ENCODE data around the gene TRAPPC2L. TPM values are rescaled to one million over a fixed set of nuclear protein-coding genes. Genes with fewer than 3 reads are reported as not detected.

Gene TRAPPC2L
- total and polyA plus RNA-seq, 10 donors, result 28.9 to 87.5 (median 41.7) TPM

DNA sequence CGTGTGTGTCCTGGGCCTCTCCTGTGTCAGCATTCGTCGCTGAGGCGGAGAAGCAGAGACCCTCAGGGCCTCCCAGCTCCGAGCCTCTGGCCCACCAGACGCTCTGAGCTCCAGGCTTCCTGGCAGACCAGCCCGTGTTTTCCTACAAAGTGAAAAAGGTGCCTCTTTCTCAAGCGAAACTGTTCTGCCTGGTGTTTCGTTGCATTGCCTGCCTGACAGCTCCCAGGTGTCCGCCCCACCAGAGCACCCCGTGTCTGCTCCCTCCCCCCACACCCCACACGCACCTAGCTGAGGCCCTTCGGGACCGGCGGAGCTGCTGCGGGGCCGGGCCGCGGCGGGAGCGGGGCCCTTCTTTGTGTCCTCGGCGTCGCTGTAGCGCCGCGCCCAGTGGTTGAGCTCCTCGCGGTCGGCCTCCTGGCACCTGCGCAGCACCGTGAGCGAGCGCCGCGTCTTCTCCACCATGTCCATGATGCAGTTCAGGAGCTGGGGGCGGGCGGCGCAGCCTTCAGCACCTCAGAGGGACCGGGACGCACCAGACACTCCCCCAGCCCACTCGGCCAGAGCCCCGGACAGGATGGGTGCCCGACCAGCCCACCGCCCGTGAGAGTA, 24.2 kb downstream of the TRAPPC2L start:
- H3K27ac ChIP-seq, result no peak overlapping the region
- peaks cover 0 to 15% (median 9%) of the 10 kb centered on the region in 6 donors for H3K4me1 ChIP-seq
- intact Hi-C loops (cut with DNase I; ENCODE audit: low total_unique reads), result no loop called here
- WGBS, 5 donors, result 86 to 94% (median 91%) methylated on average over 6 to 46 of the region's 46 CpGs
- peaks cover 0 to 100% (median 88%) of the 10 kb centered on the region in 6 donors for H3K36me3 ChIP-seq
- no peak for DNase-seq
- H3K27me3 ChIP-seq (replicated peaks in 1 of 7), result no peaks in the 10 kb centered on the region
- H3K9me3 ChIP-seq, result no peaks in the 10 kb centered on the region
- TF ChIP-seq POLR2AphosphoS5 (IDR thresholded peaks at IDR 0.05), result peak in 1 of 3 donors; percentile 1
- TF ChIP-seq, protein P1, sequence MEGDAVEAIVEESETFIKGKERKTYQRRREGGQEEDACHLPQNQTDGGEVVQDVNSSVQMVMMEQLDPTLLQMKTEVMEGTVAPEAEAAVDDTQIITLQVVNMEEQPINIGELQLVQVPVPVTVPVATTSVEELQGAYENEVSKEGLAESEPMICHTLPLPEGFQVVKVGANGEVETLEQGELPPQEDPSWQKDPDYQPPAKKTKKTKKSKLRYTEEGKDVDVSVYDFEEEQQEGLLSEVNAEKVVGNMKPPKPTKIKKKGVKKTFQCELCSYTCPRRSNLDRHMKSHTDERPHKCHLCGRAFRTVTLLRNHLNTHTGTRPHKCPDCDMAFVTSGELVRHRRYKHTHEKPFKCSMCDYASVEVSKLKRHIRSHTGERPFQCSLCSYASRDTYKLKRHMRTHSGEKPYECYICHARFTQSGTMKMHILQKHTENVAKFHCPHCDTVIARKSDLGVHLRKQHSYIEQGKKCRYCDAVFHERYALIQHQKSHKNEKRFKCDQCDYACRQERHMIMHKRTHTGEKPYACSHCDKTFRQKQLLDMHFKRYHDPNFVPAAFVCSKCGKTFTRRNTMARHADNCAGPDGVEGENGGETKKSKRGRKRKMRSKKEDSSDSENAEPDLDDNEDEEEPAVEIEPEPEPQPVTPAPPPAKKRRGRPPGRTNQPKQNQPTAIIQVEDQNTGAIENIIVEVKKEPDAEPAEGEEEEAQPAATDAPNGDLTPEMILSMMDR (IDR thresholded peaks at IDR 0.05 in 8 of 11, conservative IDR thresholded peaks at IDR 0.05 in 3 of 11), result no peak
- no peak overlapping the region for H3K4me3 ChIP-seq

DNA sequence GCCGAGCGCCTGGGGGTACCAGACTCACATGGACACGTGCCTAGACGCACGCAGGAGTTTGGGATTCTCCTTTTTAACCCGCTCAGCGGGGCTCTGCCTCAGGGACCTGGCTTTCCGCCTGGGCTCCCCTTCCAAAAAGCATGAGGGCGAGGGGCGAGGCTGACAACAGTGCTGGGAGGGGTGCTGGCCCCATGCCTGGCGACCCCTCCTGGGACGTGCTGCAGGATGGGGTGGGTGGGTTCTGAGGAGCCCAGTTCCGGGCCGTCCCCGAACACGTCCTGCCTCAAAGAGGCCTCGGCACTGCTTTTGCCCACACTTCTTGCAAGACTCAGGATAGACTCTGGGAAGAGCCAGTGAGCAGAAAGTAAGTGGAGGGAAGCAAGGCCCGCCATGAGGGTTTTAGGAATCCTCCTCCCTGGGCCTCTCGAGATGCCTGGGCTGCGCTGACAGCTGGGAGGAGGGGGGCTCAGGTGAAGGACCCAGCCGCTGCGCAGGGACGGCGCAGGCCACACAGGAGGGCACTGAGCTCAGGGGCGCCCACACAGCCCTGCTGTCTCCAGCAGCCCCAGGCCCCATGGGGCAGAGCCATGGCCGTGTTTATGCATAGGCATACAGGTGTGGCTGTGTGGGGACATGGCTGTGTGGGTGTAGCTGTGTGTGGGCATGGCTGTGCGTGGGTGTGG, 24.9 kb downstream of the TRAPPC2L start:
- Histone ChIP-seq H3K9me3 (no peaks in the 10 kb centered on the region), H3K36me3 (peaks cover 0 to 100% (median 89%) of the 10 kb centered on the region in 6 donors), H3K4me3 (no peak overlapping the region), H3K27ac (peak overlapping the region in 1 of 8 donors; percentile 30), H3K27me3 (replicated peaks in 1 of 7) (no peaks in the 10 kb centered on the region), H3K4me1 (peaks cover 0 to 16% (median 4%) of the 10 kb centered on the region in 6 donors)
- no peak for TF ChIP-seq POLR2A (IDR thresholded peaks at IDR 0.05)
- TF ChIP-seq POLR2AphosphoS5 (IDR thresholded peaks at IDR 0.05), result no peak
- TF ChIP-seq, protein P1 (IDR thresholded peaks at IDR 0.05 in 8 of 11, conservative IDR thresholded peaks at IDR 0.05 in 3 of 11), result no peak
- intact Hi-C loops (cut with DNase I; ENCODE audit: low total_unique reads), result no loop called here
- WGBS, 5 donors, result 92 to 97% (median 95%) methylated on average over 21 to 27 of the region's 27 CpGs
- DNase-seq, result no peak

DNA sequence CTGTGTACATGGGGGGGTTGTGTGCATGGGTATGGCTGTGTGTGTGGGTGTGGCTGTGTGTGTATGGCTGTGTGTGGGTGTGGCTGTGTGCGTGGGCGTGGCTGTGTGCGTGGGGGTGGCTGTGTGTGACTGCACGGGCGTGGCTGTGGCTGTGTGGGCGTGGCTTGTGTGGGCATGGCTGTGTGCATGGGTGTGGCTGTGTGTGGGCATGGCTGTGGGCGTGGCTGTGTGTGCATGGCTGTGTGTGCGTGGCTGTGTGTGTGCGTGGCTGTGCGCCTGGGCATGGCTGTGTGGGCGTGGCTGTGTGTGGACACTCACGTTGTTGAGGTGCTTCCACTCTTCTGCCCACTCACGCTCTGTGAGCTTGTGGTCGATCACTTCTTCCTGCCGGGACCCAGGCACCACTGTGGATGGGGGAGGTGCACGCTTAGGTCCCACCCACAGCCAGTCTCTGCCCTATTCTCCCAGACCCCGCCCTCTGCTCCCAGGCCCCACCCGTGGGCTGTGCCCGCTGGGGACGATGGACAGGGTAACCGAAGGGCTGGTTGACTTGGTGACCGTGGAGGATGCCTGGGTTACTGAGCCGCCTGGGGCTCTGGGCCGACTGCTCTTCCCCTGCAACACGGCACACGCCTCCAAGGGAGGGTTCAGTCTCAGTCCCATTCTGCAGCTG, 25.6 kb downstream of the TRAPPC2L start:
- Histone ChIP-seq H3K36me3 (peaks cover 0 to 100% (median 88%) of the 10 kb centered on the region in 6 donors), H3K4me3 (no peak overlapping the region), H3K9me3 (no peaks in the 10 kb centered on the region), H3K27ac (peak overlapping the region in 1 of 8 donors; percentile 30), H3K4me1 (peaks cover 0 to 19% (median 6%) of the 10 kb centered on the region in 6 donors), H3K27me3 (replicated peaks in 1 of 7) (no peaks in the 10 kb centered on the region)
- WGBS, 5 donors, result 78 to 88% (median 85%) methylated on average over 15 to 26 of the region's 26 CpGs
- intact Hi-C loops (cut with DNase I; ENCODE audit: low total_unique reads), result no loop called here
- TF ChIP-seq, protein P1 (IDR thresholded peaks at IDR 0.05 in 8 of 11, conservative IDR thresholded peaks at IDR 0.05 in 3 of 11), result no peak
- no peak for TF ChIP-seq POLR2A (IDR thresholded peaks at IDR 0.05)
- no peak for TF ChIP-seq POLR2AphosphoS5 (IDR thresholded peaks at IDR 0.05)
- DNase-seq, result no peak
